GM21447 (cell line): Measurements from ENCODE around the gene KRTAP24-1.

Experiments used
- ATAC-seq: cut with Tn5 transposase; IDR thresholded peaks from one replicate; pipeline ENCODE4 v1.9.1; 2021; ENCODE audit not compliant: unreplicated experiment

Gene KRTAP24-1, protein sequence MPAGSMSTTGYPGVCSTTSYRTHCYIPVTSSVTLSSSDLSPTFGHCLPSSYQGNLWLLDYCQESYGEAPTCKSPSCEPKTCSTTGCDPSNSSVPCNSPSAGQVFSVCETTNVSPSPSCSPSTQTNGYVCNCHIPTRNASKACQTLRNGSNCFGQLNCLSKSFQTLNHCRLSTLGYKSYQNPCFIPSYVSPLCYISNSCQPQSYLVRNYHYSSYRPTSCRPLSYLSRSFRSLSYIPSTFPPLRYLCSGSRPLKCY

DNA sequence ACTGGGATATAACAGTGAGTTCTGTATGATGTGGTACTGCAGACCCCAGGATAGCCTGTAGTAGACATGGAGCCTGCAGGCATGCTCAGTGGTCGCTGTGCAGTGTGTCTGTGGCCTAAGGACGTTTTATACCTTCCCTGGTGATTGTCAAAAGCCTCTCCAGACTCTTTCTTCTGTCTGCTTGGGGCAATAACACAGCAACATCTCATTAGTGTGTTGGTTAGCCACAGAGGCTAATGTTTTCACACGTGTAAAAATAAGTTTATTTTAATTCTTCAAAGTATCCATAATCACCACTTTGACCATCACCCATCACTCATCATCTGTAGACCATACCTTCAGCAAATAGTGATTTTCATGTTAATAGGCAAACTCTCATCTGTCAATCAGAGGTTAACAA is at the start of gene KRTAP24-1:
Gene KRTAP24-1, minus strand, starts transcription at position 101 of the 400 bp plus-strand sequence. Its CDS starts 18 bp downstream, at position 83.
- ATAC-seq, result no peak

DNA sequence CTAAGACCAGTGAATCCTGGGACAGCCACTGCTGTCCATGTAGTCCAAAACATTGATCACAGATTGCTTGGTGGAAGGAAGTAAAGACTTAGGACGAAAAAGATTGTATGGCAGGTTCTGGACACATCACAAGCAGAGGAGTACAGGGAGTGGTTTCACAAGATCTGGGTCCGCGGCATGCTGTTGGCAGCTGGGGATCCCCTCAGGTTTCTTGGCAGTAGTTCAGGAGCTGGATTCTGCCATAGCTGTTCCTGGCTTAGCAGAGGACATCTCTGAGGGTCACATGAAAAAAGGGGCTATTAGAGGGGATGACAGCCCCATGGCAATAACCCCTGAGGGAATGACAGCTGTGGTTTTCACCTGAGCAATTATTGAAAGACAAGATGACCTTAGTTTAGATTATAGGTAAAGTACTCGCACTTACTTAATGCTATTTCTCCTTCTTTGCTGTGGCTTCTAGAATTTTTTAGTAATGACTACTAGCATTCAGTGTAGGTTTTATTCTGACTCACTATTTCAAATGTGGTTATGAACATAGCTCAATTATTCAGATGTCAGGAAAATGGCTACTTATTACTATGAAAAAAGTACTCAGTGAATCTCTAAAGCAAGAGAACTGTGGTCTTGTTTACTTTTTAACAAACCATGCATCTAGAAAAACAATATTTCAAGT is 46.6 kb upstream of the KRTAP24-1 start:
- no peak for ATAC-seq

DNA sequence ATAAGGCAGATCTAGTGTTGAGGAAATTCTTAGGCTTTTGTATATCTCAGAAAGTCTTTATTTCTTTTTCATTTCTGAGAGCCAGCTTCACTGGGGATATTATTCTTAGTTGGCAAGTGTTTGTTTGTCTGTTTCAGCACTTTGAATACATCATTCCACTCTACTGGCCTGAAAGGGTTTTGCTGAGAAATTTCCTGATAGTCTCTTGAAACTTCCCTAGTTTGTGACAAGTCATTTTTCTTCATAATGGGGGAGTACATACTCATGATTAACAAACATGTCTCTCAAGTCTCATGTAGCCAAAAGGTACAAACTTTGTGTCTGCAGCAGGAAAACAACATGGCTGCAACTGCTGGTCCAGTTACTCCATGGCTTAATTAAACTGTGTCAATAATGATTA is 43.6 kb upstream of the KRTAP24-1 start:
- ATAC-seq, result no peak

DNA sequence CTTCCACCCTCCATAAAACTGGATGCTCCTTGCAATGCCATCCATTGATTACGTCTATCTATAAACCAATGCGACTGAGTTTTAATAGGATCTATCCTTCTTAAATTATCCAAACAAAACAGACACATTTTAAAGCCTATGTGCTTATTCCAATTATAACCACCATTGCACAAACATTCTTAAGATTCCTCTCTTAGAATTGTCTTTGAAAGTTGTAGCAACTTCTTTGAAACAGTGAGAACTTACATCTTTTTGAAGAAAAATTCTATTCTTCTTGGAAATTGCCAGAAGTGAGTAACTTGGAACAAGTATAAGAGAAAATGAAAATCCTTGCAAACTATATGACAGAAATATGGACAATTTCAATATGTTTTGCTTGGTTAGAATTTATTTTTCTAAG is 37.5 kb upstream of the KRTAP24-1 start, which contains the start of gene KRTAP26-1:
Gene KRTAP26-1, minus strand, starts transcription at position 101 of the 400 bp plus-strand sequence. CDS start 280 bp downstream, outside the sequence.
- no peak for ATAC-seq

DNA sequence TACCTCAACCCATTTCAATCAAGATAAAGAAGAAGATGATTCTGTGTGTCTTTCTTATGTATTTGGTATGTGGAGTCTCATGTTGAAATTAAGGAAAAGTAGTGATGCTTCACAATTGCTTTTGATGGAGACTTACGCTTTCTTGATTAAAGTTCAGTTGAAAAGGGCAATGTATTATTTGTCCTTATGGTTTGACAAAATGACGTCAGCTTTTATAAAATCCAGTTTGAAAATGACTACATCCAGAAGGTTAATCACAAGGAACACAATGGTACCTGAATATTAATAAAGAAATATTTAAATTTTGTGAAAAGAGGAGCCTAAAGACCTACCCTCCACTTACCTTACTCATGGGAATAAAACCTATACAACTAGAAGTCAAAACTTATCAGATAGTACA is 33.0 kb upstream of the KRTAP24-1 start:
- ATAC-seq, result no peak

DNA sequence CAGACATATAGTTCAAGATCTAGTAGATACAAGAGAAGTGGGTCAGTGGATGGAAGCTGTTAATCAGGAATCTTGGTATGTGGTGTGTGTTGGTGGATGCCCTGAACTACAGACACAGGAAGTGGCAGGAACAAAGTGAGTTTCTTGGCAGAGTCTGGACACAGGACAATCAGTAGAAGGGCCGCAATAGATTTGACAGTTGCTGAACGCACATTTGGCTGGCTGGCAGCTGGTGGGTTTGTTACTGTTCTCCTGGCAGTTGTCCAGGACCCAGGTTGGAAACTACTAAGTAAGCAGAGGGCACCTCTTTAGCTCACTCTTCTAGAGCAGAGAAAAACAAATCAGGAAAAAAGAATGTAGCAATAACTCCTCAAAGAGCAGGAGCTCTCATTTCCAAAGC is 24.1 kb upstream of the KRTAP24-1 start:
- no peak for ATAC-seq

DNA sequence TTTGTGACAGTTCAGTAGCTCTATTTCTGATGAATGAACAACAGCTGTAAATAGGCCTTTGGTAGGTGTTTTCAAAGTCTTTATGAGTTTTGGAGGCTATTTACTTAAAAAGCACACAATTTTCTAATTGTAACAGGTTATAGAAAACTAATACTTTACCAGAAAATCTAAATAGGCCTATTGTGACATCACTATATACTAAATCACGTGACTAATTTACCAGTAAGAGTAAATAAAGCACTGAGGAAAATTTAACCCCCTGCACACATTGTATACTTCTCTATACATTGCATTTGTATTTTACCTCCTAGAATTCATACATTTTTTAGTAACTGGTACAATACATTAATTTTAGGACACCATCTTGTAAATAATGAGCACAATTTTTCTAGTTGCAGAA is 22.4 kb upstream of the KRTAP24-1 start:
- no peak for ATAC-seq

DNA sequence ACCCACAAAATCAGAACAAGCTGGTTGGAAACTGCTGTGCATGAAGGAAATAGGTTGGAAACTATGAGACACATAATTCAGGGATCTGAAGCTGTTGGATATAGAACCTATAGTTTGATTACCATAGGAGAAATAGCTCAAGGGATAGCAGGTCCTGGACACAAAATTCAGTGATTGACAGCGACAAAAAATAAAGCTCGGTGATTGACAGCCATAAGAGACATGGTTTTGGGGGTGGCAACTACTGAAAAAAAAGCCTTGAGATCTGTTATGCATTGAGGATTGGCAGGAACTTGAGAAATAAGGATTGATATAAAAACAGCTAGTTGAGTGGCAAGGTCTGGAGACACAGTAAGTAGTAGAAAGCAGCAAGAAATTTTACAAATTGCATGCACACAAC is 6.5 kb upstream of the KRTAP24-1 start, which contains the start of gene KRTAP25-1:
Gene KRTAP25-1, minus strand, starts transcription at position 300 of the 400 bp plus-strand sequence. Its CDS starts 24 bp downstream, at position 276.
- ATAC-seq, result no peak

DNA sequence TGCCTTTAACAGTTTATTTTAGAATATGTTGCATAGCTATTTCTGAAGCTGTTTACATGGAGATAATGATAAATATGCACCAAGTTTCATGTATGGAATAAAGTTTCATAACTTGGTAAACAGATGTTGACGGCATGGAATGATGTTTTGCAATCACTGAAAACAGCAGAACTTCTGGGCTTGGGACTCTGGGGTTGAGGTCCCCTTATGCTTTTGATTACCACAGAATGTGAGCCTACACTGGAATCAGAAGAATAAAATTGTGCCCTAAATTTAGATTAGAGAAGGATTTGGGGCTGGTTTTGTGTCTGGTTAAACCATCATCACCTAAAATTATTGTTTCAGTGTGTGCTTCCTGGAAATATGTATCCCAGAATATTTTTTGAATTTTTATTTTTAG is 11.1 kb downstream of the KRTAP24-1 start:
- ATAC-seq, result no peak

DNA sequence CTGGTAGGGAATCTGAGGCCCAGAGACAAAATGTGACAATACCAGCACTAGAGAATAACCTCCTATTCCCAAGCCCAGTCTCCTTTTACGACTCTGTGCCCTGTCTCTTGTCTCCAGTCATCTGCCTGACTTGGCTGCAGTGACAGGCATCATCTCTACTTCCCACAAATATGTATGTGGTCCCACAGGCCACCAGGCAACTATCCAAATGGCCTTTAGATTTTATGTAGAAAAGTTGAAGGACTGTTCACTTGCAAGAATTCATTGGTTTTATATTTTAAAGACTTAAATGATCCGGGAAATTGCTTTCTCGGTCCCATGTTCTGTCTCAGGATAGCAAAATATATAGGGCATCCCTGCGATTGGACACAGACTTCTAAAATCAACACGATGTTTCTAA is 11.6 kb downstream of the KRTAP24-1 start:
- no peak for ATAC-seq

DNA sequence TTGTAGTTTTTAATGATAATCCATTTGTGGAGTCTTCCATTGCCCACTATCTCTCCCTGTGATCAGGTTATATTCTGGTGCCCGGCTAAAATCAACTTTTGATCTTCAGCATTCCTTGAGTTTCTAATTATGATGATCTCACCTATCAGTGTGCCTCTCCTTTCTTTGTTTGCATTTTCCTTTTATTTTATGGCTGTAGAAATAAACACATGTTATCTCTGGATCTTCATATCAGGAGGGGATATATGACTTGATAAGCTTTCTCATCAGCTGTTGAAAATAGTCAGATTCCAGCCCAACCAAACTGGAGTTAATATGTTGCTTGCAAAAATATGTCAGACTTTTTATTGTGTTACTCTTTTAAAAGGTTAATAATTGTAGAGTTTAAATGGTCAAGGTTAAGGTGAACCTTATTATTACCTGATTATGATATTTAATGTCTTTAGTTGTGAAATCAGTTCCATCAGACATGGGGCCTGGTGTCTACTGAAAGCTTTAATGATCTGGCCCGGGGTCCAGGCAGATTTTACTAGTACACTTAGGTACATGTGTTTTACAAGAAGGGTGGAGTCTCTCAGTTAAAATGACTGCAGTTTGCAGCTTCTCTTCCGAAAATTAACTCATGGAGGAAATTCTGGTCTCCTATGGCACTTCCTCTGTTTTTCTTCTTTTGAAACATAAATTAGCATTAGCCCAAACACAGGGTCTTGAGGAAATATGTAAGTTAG is 12.8 kb downstream of the KRTAP24-1 start:
- no peak for ATAC-seq

DNA sequence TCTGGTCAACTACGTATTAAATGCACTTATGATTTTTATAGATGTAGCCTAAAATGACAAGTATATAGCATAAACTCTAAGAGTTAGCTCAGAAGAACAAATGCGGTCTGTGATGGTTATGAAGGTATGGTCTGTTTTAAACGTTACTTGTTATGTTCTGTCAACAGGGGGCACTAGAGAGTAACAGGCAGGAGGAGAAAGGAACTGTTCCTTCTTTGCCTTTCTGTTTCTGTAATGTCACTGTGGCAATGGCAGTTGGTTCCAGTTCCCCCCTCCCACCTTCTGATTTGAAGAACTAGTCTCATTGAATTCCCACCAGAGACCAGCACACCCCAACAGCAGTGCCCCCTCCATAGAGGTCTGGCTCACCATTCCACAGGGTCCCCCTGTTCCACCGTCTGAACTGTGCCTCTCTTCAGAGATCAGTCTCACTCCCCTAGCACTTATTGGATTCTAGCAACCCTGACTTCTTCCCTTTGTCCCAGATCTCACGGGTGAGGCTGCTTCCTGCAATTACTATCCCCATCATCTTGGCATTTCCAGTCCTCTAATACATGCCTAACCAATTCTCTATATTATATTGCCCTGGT is 14.0 kb downstream of the KRTAP24-1 start:
- ATAC-seq, result no peak

DNA sequence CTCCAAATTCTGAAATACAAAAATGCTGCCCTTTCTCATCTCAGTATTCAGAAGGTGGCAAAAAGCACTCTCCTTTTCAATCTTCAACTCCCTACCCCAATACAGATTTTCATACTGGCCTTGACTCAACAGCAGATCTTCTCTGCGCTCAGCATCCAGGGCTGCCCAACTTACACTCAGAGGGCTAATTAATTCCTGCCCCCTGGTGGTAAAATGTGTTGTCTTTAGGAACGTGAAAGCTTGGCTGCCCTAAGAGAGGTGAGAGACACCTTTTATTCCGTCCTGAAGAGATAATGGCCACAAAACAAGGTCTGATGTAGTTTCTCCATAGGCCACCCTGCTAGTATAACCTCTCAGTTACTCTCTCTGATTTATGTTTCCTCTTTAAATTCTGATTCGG is 25.0 kb downstream of the KRTAP24-1 start:
- no peak for ATAC-seq

DNA sequence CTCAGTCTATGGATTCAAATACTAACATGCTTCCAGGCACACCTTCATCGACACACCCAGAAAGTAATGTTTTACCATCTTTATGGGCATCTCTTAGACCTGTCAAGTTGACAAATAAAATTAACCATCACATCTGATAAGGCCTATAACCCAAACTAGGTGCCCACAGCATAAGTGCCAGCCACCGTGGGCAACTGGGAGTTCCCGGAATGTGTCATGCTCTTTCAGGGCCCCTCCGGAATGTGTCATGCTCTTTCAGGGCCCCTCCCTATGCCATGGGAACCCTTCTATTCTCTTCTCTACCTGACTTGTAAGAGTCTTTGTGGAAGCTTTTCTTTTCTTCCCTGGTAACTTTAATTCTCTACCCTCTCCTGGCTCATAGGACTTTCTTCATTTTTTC is 26.6 kb downstream of the KRTAP24-1 start:
- no peak for ATAC-seq

DNA sequence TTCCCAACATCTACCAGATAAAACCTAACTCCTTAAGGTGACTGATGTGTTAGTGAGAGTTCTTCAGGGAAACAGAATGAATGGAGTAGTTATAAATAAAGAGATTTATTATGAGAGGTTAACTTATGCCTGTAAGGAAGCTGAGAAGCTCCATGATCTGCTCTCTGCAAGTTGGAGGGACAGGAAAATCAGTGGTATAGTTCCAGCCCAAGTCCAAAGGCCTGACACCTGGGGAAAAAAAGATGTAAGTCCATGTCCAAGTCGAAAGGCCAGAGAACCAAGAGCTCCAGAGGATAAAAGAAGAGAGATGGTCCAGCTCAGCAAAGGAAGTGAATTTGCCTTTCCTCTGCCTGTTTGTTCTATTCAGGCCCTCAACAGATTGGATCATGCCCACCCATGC is 27.1 kb downstream of the KRTAP24-1 start:
- ATAC-seq, result no peak

DNA sequence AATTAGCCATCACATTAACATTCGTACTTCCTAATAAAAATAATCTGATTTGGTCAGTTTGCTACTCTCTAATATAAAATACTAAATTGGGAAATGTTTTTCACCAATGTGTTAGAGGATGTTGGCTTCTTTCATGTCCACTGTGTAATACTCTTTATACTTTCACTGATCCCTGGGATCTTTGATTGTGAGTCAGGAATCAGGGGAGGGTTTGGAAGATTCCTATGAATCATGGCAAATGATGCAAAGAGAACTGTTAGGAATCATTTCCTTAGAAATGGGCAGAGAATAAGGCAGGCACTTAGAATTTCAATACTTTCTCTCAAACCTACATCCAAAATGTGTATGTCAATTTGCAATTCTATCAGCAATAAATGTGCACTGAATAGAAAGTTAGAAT is 31.0 kb downstream of the KRTAP24-1 start:
- ATAC-seq, result no peak

DNA sequence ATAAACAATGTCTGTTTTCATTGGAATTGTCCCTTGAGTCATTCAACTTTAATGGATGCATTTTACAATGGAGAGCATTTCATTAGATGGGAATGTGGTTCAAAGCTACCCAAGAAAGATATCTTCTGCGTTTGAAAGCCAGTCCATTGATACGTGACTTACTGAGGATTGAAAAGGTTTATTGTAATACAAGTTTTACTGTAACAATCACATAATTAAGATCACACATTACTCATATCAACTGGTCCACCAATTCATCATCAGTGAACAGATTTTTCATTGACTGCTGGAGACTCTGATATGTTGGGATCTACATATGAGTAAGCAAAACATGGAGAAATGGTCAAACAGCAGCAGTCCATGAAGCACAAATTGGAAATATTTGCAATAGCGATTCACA is 32.8 kb downstream of the KRTAP24-1 start:
- no peak for ATAC-seq

DNA sequence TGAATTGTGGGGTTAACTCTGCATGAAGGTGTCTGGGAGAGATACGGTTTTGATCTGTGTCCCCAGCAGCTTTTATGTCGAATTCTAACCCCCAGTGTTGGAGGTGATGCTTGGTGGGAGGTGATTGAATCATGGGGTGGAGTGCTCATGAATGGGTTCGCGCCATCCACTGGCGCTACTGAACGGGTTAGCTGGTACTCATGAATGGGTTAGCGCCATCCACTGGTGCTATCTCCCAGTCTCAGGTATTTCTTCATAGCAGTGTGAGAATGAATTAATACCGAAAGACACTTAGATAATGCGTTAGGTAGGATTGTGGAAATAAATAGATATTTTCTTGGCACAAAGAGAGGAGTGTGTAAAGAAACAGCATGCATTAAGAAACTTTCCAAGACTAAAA is 33.9 kb downstream of the KRTAP24-1 start:
- no peak for ATAC-seq

DNA sequence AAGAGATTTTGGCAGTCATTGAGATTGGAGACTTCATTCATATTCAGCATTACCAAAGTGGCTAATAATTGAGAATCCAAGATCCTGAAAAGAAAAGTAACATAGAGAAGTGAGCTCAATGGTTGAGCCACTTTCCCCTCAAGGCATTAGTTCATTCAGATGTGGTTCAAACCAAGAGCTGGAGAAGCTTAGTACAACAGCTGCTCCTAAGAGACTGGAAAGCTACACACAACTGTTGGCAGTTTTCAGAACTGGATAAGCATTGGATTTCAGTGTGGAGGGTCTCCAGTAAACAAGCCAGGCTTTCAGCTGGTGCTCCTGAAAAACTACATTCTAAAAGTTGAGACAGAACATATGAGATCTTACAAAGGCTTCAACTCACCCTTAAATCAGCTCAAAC is 37.7 kb downstream of the KRTAP24-1 start:
- no peak for ATAC-seq

DNA sequence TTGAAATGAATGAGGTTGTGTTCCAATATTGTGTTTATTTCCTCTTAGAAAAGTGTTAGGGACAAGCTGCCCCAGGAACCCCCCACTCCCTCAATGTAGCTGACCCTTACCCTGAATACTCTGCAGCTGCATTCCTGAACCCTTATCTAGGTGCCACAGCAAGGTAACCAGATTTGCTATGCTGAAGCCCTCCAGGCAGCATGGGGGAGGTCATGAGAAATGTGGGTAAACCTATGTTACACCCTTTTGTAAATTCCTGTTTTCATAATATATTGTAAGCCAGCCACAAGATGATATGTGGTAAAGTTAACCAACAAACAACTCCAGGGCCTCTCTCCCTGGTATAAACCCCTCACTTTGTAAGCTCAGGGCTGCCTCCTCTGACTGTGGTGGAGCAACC is 39.1 kb downstream of the KRTAP24-1 start:
- no peak for ATAC-seq

DNA sequence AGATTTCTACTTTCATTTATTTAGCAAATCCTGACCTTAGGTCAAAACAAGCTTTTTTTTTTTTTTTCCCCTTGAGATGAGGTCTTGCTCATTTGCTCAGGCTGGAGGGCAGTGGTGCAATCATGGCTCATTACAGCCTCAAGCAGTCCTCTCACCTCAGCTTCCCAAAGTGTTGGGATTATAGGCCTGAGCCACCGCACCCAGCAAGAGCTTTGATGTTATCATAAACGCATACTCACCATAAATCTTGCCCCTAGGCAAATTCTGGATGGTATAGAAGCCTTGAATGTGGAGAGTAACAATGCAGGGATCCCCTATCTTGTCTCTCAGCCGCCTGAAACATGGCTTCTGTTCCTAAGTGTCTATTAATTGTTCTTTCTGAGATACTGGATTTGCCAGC is 42.1 kb downstream of the KRTAP24-1 start:
- no peak for ATAC-seq

DNA sequence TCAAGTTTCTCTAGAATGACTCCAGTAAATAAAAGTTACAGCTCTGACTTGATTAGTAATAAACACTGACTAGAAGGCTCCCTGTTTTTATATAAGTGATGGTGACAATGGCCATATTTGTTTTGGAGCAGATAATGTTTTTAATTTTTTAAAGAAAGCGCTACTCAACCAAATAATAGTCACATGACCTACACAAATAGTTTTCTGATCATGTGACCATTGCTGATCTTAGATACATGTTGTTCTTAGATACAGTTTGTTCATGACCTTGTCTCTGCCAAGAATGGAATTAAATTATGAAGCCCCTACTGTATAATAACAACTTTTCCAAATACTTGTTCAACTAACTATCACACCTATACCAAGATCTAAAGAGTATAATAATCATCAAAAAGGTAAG is 44.6 kb downstream of the KRTAP24-1 start:
- ATAC-seq, result no peak
